Activated CD4-positive, alpha-beta T cell treated with anti-CD3 and anti-CD28 coated beads for 1 hour (primary cell): Measurements from ENCODE around the gene ARL11.

Experiments used
- DNase-seq: peaks from one replicate; pipeline ENCODE4 v3.0.0-alpha.2; 2020

ARL11 gene

GRCh38 chr13:49615836-49616675 is 12.3 kb upstream of the ARL11 start:
- no peak for DNase-seq

- no peak for DNase-seq
These were observed 11.6 kb upstream of the ARL11 start for GRCh38 chr13:49616676-49617065.

- DNase-seq = no peak
These were observed 8.1 kb upstream of the ARL11 start for GRCh38 chr13:49620170-49620621.

GRCh38 chr13:49622174-49622946 is 5.9 kb upstream of the ARL11 start:
- no peak for DNase-seq

- no peak for DNase-seq
These were observed 4.1 kb upstream of the ARL11 start for GRCh38 chr13:49624229-49624628.

- no peak for DNase-seq
These were observed 2.8 kb upstream of the ARL11 start for GRCh38 chr13:49625392-49626079.

GRCh38 chr13:49629196-49629938 is 1.1 kb downstream of the ARL11 start:
- DNase-seq = no peak

- no peak for DNase-seq
These were observed 1.6 kb downstream of the ARL11 start for GRCh38 chr13:49629947-49630346.

GRCh38 chr13:49630580-49630979 is 2.3 kb downstream of the ARL11 start:
- DNase-seq = no peak

GRCh38 chr13:49632156-49632555 is 3.8 kb downstream of the ARL11 start:
- DNase-seq = no peak

GRCh38 chr13:49633710-49634109 is 5.4 kb downstream of the ARL11 start:
- no peak for DNase-seq

- DNase-seq = no peak
These were observed 7.5 kb downstream of the ARL11 start for GRCh38 chr13:49635599-49636433.

GRCh38 chr13:49636705-49637104 is 8.4 kb downstream of the ARL11 start:
- DNase-seq = no peak

- DNase-seq = no peak
These were observed 9.9 kb downstream of the ARL11 start for GRCh38 chr13:49638030-49638743.

GRCh38 chr13:49638744-49639072 is 10.4 kb downstream of the ARL11 start:
- no peak for DNase-seq

- DNase-seq = no peak
These were observed 13.5 kb downstream of the ARL11 start for GRCh38 chr13:49641801-49642291.

- DNase-seq = no peak
These were observed 14.8 kb downstream of the ARL11 start for GRCh38 chr13:49643035-49643646.

GRCh38 chr13:49645451-49645850 is 17.1 kb downstream of the ARL11 start:
- no peak for DNase-seq

- DNase-seq = no peak
These were observed 18.4 kb downstream of the ARL11 start for GRCh38 chr13:49646688-49647087.

GRCh38 chr13:49649244-49649962 is 21.1 kb downstream of the ARL11 start:
- no peak for DNase-seq
